T-helper 1 cell treated with Interleukin-12 subunit alpha and Interleukin-12 subunit beta and Interleukin-4 antibody, amounts not matched to agents 30 ng/mL and 1 ng/mL, for 36 hours (primary cell): Measurements from ENCODE around the gene MEIS2. TPM values are rescaled to one million over a fixed set of nuclear protein-coding genes. Genes with fewer than 3 reads are reported as not detected.

Experiments
- intact Hi-C: fragments of 100-400 bp; cut with micrococcal nuclease; formaldehyde crosslinking; loops from one replicate; pipeline ENCODE4 v1.15.1; 2024
- total RNA-seq: library from RNA; stranded (reverse); gene quantifications from 2 replicates; pipeline ENCODE4 v1.2.3, GENCODE V29; 2022

Gene MEIS2
- total RNA-seq, 1 donor from 2014 or later = not detected

- intact Hi-C loops = no loop called here
These were observed 255.8 kb downstream of the MEIS2 start for GRCh38 chr15:36844534-36844998.

GRCh38 chr15:36843822-36844221, 256.5 kb downstream of the MEIS2 start:
- intact Hi-C loops = no loop called here

GRCh38 chr15:36841193-36841592, 259.2 kb downstream of the MEIS2 start:
- intact Hi-C loops = no loop called here
